ENCODE measurements around the gene CLIP4. TPM values are rescaled to one million over a fixed set of nuclear protein-coding genes. Genes with fewer than 3 reads are reported as not detected.

The CLIP4 gene
- total RNA-seq: 53.5 and 56.1 TPM in 2 replicates

DNA sequence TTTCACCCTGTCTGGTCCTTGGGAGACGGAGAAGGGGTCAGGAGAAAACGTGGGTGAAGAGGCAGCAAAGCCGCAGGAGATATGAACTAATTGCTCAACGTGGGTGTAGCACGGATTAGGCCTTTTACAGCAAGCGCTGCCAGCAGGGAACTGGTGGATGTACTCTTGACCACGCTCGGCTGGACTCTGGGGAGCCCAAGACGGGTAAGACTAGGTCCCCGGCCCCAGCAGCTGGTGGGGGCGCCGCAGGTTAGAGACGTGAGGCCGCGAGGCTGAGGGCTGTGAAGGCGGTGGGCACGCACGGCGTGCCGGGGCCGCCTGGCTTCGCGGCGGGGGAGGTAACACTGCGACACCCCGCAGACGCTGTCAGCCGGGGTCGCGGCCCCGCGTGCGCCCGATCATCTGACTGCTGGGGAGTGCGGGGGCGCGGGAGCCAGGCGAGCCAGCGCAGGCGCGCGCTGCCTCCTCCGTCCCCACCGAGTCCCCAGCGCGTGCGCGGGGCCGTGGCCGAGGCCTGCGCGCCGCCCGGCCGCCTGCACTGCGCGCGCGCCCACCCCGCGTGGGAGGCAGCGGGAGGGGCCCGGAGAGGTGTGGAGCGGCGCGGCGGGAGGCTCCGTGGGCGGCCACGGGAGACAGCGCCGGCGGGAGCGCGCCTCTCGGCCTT, at the start of gene CLIP4:
Gene CLIP4, plus strand, starts transcription at position 470 of the 664 bp plus-strand sequence. CDS start 5,974 bp downstream, outside the sequence.
- no peak for TF ChIP-seq CTCF (IDR thresholded peaks at IDR 0.05; ENCODE audit: insufficient read depth, low read length, poor library complexity, severe bottlenecking)
- no peak for DNase-seq (ENCODE audit: low read depth)
- Histone ChIP-seq H3K36me3 (ENCODE audit: control insufficient read depth, insufficient read depth, low read length) (no peaks in the 10 kb centered on the region), H3K4me3 (ENCODE audit: low read depth, low read length) (peak within 1 kb of the TSS; percentile 68), H3K27me3 (ENCODE audit: control insufficient read depth, insufficient read depth, low read length) (no peaks in the 10 kb centered on the region)

DNA sequence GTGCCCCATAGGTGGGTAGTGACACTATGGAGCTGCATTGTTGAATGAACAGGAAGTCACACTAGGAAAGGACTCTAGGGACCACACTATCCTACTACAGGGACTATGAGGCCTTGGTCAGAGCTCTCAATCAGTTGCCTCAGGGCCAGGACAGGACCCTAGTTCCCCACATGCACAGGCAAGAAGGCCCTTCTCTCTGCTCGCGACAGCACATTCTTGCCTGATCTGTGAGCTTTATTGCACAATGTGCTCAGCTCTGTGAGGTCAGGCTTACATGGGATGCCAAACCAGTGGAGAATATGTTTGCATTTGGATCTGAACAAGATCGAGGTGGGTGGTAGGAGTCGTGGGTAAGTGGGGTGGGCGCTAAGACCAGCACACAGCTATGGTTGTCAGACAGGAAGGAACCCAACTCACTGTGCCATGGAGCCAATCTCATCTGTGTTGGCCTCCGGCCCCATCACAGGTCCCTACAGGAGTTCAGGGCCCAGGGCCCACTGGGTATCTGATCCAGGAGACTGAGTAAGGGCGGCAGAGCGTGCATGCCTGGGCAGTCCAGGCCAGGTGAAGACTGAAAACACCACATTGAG, 48.8 kb upstream of the CLIP4 start:
- Histone ChIP-seq H3K36me3 (ENCODE audit: control insufficient read depth, insufficient read depth, low read length) (no peaks in the 10 kb centered on the region), H3K27me3 (ENCODE audit: control insufficient read depth, insufficient read depth, low read length) (peaks cover 2% of the 10 kb centered on the region), H3K4me3 (ENCODE audit: low read depth, low read length) (no peak overlapping the region)
- TF ChIP-seq CTCF (IDR thresholded peaks at IDR 0.05; ENCODE audit: insufficient read depth, low read length, poor library complexity, severe bottlenecking): no peak
- DNase-seq (ENCODE audit: low read depth): no peak

DNA sequence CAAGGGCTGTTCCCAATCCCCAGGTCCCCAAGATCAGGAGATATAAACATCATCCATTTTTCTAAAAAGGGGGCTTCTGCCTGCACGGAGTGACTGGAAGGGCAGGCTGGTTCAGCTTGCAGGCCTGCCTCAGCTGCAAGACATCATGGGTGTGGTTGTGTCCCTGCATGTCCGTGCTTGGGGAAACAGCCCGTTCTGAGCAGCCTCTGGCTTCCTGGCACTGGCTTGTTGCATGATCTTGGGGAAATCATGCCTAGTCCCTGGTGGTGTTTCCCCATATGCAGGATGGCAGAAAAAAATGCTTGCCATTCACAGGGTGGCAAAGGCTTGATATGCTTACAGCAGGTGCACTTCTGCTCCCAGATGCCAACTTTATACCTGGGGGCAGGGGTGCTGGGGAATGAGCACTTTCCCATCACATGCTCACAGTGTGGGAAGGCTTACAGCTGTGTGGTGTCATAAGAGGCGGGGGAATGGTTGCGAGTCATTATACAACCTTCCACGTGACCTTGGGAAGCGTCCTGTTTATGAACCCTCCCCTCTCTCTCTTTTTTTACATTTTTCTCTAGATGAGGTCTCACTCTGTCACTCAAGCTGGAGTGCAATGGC, 48.1 kb upstream of the CLIP4 start:
- DNase-seq (ENCODE audit: low read depth): no peak
- no peak for TF ChIP-seq CTCF (IDR thresholded peaks at IDR 0.05; ENCODE audit: insufficient read depth, low read length, poor library complexity, severe bottlenecking)
- H3K4me3 ChIP-seq (ENCODE audit: low read depth, low read length): no peak overlapping the region
- H3K27me3 ChIP-seq (ENCODE audit: control insufficient read depth, insufficient read depth, low read length): peaks cover 2% of the 10 kb centered on the region
- H3K36me3 ChIP-seq (ENCODE audit: control insufficient read depth, insufficient read depth, low read length): no peaks in the 10 kb centered on the region

GRCh38 chr2:29068513-29068912, 46.7 kb upstream of the CLIP4 start:
- Histone ChIP-seq H3K4me3 (ENCODE audit: low read depth, low read length) (no peak overlapping the region), H3K27me3 (ENCODE audit: control insufficient read depth, insufficient read depth, low read length) (peaks cover 2% of the 10 kb centered on the region), H3K36me3 (ENCODE audit: control insufficient read depth, insufficient read depth, low read length) (no peaks in the 10 kb centered on the region)
- no peak for TF ChIP-seq CTCF (IDR thresholded peaks at IDR 0.05; ENCODE audit: insufficient read depth, low read length, poor library complexity, severe bottlenecking)
- DNase-seq (ENCODE audit: low read depth): no peak

DNA sequence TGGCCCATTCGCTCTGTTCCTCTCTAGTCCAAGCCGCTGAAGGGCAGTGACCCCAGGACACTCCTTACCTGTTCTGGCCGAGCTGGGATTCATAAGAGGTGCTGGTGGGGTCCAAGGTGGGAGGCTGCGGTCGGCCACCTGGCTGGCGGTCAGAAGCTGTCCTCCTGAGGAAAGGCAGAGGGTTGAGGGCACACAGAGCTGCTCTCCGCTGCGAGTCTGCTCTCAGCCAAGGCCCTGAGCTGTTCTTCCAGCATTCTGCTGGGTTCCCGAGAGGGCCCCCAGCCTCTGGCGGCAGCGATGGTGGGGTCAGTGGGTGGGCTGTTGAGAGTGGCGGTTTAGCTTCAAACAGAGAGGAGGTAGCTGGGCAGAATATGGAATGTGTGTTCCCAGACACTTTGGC, 44.7 kb upstream of the CLIP4 start:
- Histone ChIP-seq H3K27me3 (ENCODE audit: control insufficient read depth, insufficient read depth, low read length) (peaks cover 2% of the 10 kb centered on the region), H3K36me3 (ENCODE audit: control insufficient read depth, insufficient read depth, low read length) (no peaks in the 10 kb centered on the region), H3K4me3 (ENCODE audit: low read depth, low read length) (no peak overlapping the region)
- no peak for TF ChIP-seq CTCF (IDR thresholded peaks at IDR 0.05; ENCODE audit: insufficient read depth, low read length, poor library complexity, severe bottlenecking)
- DNase-seq (ENCODE audit: low read depth): no peak

All from kidney epithelial cell (primary cell).